Colon (tissue), 2 donors: Measurements from ENCODE around the gene IPO9.
"Not testable (repeated sequence)": the region's sequence is repeated elsewhere in the genome, so short reads cannot be mapped to it uniquely, and the experiment has no call there.

Experiments
- FAIRE-seq: peaks from 2 replicates; lab custom pipeline; 2012; peaks lifted over from hg19 to GRCh38; lab: Jason Lieb, UNC
- donor health status: control.
- donor health status: control.

IPO9 gene

DNA sequence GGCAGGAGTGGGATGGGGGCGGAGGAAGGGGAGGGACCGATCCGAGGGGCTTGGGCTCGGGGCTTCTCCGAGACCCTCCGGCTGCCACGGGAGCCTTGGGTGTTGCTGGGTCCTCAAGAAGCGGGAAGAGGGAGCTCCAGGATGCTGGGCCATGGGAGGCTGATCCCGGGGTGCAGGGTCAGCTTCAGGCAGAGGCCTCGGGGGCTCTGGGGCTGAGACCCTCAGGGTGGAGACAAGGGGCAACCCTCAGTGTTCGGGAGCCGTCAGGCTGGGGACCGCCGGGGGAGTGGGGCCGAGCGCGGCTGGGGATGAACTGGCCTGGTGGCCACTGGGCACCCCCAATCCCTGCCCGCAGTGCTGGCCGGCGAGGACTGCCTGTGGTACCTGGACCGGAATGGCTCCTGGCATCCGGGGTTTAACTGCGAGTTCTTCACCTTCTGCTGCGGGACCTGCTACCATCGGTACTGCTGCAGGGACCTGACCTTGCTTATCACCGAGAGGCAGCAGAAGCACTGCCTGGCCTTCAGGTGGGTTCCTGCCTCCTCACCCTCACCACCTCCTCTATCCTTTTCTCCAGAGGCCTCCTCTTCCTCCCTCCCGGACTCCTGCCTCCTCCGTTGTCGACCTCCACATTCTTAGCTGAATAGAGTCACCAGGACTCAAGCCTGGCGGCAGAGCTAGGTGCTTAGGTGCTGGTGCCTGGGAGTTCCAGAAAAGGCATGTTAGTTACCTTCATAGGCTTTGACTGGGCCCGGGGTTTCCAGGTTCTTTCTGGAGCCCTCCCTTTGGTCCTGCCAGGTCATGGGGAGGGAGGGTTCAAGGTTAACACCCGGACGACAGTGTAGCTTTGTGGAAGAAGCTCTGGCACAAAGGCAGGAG, 60.4 kb downstream of the IPO9 start:
- FAIRE-seq: no peak

DNA sequence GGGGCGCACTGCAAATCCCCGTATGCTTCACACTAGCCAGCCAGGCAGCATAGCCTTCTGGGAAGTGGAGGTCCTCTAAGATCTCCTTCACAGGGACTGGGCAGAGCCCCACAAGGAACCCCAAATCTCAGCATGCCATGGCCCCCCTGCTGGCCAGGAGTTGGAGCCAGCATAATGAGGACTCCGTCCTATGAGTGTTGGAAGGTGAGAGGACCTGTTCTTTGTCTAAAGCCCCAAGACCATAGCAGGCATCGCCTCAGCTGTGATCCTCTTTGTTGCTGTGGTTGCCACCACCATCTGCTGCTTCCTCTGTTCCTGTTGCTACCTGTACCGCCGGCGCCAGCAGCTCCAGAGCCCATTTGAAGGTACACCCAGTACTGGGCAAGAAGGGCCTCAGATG, 61.3 kb downstream of the IPO9 start:
- FAIRE-seq: no peak

DNA sequence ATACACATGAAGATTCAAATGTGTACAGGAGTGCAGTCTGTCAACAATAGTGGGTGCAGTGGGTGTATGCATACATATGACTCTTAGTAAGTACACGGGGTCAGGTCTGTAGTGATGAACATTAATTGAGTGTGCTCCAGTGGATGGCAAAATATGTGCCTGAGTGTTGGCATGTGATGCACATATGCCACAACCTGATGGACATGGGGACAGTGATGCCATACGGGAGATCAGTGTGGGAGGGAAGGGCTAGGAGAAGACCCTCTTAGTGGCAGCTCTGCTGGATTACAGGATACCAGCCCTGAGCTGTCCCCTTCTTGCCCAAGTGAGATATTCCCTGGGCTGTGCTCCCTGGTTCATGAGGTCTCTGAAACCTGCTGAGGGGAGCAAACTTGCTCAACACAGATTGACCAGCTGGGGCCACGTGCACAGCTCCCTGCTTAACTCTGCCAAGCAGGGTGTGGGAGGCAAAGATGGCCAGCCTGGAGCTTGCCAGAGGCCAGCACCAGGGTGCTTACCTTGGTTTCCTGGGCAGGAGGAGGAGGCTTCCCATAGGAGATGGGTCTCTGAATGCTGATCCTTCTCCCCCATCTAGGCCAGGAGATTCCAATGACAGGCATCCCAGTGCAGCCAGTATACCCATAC, 62.0 kb downstream of the IPO9 start:
- FAIRE-seq: no peak

DNA sequence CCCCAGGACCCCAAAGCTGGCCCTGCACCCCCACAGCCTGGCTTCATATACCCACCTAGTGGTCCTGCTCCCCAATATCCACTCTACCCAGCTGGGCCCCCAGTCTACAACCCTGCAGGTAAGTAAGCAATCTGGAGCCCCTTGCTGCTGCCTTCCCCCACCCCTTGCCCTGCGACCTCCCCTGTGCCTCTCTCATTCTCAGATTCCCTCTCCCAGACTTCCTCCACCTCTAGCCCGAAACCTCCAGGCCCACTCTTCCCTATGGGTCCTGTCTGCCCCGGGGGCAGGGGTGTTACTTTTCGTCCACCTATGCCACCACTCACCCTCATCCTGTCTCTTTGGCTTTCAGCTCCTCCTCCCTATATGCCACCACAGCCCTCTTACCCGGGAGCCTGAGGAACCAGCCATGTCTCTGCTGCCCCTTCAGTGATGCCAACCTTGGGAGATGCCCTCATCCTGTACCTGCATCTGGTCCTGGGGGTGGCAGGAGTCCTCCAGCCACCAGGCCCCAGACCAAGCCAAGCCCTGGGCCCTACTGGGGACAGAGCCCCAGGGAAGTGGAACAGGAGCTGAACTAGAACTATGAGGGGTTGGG, 62.6 kb downstream of the IPO9 start:
- FAIRE-seq: no peak

DNA sequence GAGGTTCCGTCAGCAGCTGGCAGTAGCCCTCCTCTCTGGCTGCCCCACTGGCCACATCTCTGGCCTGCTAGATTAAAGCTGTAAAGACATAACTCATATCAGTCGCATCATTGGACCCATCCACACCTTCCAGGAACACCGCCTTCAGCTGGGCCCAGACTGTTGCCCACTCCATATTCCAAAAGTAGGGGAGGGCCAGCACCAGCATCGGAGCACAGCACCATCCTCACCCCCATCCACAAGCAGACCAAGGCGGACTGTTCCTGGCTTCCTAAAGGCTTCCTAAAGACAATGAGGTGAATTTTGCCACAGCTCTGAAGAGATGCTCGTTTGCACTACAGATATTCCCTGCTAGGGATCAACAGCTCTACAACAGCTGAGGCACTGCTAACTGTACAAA, 63.3 kb downstream of the IPO9 start:
- no peak for FAIRE-seq

DNA sequence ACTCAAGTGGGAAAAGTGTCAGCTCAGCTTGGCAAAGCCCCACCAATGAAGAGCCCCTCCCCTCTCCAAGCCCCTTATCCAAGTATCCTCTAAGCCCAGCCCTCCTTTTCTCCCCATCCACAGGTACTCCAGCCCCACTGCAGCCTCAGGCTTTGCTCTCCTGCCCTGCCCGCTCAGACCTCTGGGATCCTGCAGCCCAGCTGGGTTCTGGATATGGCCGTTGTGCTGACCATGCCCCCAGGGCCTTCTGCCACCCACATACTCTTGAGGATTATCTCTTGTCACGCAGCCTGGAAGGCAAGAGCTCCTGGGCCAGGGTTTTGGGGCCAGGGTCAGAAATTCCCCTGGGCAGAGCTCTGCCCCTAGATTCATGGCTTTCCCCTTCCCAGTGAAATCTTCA, 64.5 kb downstream of the IPO9 start:
- no peak for FAIRE-seq

DNA sequence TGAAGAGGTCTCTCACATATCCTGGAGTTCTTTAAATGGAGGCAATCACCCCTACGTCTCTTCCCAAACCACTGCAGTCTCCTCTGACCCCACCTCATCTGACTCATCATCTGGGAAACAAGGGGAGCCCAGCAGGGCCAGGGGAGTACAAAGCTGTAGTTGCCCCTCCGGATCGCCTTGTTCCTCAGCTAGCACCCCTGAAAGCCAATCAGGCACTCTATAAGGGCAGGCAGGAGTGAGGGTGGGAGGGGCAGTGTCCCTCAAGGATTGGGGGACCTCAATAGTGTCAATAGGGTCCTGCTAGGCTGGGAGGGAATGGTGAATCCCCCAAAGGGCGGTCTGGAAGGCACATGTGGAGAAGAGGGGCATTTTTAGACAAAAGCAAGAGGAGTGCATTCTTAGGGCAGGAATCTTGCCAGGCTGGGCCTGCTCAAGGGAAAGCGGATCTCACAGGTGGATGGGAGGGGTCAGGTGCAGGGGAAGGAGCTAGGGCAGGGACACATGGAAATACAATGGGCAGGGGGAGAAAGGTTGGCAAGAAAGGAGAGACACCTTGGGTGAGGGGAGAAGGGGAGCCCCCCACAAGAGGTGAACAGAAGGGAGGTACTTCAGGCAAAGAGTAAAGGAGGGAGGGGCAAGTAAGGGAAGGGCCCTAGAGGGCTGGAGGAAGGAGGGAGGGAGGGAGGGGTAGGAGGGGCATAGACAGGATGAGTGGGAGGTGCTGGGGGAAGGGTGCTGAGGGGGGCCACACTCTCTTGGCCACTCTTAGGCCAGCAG, 65.6 kb downstream of the IPO9 start:
- FAIRE-seq: no peak

DNA sequence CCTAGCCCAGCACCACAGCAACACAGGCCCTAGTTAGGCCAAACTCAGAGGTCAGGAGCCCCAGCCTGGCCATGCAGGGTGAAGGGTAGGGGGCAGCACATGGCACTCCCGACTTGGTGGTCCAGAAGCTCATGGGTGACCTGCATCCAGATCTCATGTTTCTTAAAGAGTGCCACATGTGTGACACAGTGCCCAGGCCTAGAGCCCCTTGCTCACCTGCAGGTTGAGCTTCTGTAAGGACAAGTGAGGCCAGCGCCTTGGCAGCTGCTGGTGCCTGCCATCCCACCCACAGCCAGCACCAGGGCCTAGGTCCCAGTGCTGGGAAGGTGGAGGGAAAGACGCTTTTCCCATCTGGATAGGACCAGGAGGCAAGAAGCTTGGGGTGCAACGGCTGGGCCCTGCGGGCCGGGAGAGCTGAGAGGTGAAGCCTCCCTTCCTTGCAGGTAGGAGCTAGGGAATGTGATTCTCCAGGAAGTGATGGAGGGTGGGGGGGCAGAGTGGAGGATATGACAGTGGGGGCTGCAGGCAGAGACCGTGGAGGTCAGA, 66.2 kb downstream of the IPO9 start:
- no peak for FAIRE-seq

DNA sequence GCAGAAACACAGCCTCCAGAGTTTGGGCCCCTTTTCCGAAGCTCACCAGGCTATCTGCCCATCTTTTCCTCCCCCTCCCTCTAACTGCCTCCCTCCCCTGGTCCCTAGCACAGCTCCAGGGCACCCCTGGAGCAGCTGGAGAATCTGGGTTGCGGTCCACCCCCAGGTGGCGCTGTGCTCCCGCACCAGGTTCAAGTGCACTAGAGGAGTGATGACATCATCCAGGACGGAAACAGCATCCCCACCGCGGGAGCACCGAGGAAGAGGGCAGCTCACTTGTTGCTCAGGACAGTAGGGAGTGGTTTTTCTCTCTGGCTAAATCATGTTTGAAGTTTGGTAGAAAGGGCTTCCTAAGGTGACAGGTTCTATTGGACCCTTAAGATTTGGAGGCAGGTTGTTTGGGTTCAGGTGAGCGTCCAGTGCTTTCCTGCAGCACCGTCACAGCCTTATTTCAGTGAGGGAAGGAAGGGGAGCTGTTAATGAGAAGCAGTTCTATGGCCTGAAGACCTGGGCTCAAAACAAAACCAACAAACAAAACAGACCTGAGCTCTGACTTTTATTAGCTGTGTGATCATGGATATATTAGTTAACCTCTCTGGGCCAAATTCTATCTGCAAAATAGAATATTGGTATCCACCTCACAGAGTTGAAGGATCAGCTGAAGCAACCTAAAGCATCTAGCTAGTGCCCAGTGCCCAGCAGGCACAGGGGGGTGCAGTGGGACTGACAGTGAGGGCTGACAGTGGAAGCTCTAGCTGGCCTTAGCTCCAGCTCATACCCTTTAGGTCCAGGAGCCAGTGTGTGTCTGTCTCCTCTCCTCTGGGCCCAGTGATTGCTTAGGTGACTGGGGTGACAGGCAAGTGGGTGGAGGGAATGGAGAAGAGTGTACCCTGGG, 67.2 kb downstream of the IPO9 start:
- FAIRE-seq: no peak

DNA sequence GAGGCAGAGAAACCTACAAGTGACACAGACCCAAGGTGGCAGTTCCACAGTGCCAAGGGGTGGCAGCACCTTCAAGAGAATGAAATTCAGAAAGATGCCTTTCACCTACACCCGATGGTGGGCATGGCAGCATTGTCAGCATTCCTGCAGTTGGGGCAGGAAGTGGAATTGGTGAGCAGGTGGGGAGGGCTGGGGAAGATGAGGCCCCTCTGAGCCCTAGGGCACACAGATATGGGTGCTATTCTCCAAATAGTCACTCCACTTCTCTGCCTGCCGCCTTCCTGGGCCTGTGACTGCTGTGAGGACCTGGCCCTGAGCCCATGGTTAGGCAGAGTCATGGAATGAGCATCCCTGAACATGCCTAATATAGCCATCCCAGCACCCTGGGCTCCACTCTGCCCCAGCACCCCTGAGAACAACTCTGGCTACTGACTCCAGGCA, 68.0 kb downstream of the IPO9 start:
- no peak for FAIRE-seq

DNA sequence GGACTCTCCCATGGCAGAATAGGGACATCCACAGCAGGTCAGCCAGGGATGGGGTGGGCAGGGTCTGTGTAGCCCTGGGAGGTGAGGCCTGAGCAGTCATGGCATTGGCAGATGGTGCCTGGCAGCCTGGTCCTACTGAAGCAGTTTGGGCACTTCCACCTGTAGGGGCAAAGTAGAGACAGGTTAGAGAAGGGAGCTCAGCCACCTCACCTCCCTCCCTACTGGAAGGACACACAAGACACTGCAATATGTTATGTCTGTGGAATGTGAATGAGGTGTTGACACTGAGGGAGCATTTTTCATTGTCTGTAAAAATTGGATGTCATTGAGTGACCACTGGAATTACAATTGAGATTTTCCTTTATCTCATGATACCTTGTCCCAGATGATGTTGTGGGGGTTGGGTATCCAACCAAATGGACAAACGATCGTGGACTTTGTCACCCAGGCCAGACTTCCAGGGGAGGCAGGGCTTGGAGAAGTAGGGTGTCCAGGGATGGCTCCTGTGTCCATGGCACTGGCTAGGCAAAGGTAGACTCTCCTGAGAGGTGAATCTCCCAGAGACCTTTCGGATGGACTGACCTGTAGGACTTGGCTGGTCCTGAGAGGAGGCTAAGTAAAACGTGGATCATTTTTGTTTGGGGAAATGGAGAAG, 69.4 kb downstream of the IPO9 start:
- no peak for FAIRE-seq

DNA sequence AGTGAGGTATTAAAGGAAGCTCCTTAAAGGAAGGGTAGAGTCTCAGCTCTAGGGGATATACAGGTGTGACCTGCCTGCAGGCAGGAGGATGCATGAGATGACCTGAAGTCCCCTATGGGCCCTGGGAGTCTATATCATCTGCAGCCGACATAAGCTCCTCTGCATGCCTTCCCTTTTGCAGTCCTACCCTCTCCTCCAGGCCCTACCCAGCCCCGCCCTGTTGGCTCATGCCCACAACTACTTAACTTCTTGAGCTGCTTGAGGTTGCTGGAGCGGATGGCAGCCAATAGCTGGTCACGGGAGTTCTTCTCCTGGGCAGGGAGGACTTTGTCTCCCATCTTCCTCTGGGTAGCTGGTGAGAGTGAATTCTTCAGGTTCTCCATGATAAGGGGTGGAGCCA, 70.0 kb downstream of the IPO9 start:
- FAIRE-seq: no peak

DNA sequence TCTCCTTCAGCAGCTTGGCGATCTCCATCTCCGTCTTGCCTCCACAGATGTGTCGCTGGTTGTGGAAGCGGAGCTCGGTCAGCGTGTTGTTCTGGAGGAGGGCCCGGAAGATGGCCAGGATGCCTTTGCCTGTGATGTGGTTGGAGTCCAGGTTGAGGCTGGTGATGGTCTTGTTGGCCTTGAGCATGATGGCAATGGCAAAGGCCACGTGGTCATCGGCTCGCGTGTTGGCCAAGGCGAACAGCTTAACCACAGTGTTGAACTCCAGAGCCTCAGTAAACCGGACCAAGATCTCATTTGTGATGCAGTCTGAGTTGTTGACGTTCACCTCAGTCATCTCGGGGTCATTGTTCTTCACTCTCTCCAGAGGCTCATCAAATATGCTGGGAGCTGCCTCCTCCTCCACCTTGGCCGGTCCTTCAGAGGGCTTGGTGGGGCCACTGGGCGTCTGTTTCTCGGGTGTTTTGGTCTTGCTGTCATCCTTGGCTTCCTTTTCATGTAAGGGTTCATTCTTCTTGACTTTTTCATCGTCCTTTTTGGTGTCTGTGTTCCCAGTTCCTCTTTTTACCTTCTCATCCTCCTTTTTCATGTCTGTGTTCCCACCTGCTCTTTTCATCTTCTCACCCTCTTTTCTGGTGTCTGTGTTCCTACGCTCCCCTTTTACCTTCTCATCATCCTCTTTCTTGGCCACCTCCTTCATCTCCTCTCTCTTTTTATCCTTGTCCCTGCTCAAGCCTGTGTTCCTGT, 70.9 kb downstream of the IPO9 start:
- no peak for FAIRE-seq

DNA sequence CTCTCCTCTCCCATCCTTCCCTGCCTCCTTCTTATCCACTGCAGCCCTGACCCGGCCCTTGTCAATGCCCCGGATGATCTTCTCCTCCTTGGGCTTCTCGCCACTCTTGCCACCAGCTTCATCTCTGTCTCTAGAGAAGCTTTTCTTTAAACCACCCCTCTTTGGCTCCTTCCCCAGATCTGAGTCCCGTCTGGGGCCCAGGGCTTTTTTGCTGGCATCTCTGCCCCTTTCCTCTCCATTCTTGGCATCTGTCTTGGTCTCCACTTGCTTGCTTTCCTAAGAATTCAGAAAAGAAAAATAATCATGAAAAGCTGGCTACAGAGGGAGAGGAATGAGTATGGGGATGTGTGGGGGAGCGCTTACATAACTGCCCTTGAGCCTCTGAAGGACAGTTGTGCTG, 71.5 kb downstream of the IPO9 start:
- no peak for FAIRE-seq

DNA sequence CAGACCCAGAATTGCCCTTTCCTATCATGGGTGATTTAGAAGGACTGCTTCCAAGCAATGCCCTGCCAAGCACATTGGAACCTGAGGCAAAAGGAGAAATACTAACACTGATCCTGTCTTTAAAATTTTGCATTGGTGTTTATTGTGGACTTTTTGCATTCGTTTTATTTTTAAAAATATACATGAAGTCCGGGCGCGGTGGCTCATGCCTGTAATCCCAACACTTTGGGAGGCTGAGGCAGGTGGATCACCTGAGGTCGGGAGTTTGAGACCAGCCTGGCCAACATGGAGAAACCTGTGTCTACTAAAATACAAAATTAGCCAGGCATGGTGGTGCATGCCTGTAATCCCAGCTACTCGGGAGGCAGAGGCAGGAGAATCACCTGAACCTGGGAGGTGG, 72.1 kb downstream of the IPO9 start:
- FAIRE-seq: not testable (repeated sequence)

DNA sequence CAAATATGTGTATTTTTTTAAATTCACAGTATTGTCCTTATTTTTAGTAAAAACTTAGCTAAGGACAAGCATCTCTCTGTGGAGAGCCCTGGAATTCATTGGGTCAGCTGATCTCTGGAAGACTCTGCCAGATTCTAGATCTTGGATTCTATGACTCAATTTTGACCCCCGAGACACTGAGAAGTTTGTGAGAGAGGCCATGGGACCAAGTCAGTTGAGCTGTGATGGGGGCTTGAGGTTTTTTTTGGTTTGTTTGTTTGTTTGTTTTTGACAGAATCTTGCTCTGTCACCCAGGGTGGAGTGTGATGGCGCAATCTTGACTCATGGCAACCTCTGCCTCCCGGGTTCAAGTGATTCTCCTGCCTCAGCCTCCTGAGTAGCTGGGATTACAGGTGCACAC, 73.2 kb downstream of the IPO9 start:
- no peak for FAIRE-seq

DNA sequence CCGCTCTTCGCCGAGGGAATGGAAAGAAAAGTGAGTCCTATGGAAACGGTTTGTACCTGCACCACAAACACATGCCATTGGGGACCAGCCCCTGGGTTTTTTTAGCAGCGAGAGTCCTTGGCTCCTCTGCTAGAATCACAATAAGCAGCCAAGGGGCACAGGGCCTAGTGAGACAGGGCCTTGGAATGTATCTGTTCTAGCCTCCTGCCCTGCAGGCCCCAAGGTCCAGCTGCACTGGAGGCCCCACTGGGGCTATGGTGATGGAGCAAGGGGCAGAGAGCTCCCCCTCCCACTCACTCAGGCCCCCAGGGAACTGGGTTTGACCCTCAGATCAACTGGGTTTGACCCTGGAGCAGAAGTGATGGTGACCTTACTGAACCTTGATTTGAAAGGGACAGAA, 74.2 kb downstream of the IPO9 start:
- FAIRE-seq: no peak

DNA sequence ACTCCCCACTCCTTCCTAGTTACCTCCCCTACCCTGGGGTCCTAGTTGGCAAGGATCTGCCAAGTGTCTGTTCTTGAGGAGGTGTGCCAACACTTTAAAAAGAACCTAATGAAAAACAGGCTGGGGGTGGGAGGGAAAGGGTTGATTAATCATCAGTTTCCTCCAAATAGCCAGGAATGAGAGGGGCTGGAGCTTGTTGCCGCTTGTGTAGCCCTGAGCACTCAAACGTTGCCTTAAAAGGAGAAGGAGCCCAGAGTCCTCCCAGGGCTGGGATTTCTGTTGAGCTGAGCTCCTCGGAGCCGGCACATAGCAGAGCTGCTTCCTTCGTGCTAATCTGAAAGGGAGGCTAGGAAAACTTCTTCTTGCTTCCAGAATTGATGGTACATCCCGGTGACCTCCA, 75.6 kb downstream of the IPO9 start:
- no peak for FAIRE-seq

DNA sequence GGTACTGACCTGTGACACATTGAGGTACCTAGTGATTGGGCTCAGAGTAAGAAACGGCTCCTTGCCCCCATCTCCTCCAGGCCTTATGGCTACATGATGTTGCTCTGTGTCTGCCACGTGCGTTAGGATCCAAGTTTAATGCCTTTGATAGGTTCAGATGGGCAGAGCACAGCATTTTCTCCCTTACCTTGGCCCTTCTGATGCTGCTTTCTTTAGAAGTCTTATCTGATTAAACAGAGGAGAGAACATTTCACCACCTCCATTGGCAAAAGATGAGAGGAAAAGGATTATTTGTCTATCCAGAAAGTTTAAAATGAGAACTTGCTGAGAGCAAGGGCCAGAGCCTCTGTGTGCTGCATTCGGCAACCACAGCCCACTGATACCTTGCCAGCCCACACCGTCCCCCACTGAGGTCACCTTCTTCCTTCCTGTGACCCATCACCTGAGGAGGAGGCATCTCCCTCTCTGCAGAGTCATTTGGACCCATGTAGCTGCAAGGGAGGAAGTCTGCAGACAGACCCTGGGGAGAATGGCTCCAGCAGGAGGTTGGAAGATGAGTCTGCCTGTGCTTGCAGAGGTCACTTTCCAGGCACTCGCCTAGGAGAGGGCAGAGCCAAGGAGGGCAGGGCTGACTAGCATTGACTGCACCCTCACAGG, 76.4 kb downstream of the IPO9 start:
- FAIRE-seq: no peak
